GM18858 (cell line): ENCODE measurements around the gene PKD2.
"Not testable (repeated sequence)": the region's sequence is repeated elsewhere in the genome, so short reads cannot be mapped to it uniquely, and the experiment has no call there.

Source experiments
- ATAC-seq: cut with Tn5 transposase; IDR thresholded peaks from one replicate; pipeline ENCODE4 v1.9.1; 2021; ENCODE audit not compliant: unreplicated experiment

Gene PKD2

GRCh38 chr4:87985887-87986200 lies 21.6 kb upstream of the PKD2 start:
- no peak for ATAC-seq

GRCh38 chr4:87986508-87986907 lies 20.9 kb upstream of the PKD2 start:
- ATAC-seq = no peak

- no peak for ATAC-seq
Observed at GRCh38 chr4:87989765-87990164, 17.7 kb upstream of the PKD2 start.

- ATAC-seq = no peak
Observed at GRCh38 chr4:87995435-87995834, 12.0 kb upstream of the PKD2 start.

GRCh38 chr4:87999191-87999691 lies 8.2 kb upstream of the PKD2 start:
- ATAC-seq = not testable (repeated sequence)

GRCh38 chr4:88001871-88002270 lies 5.6 kb upstream of the PKD2 start:
- ATAC-seq = no peak

- no peak for ATAC-seq
Observed at GRCh38 chr4:88002786-88003185, 4.6 kb upstream of the PKD2 start.

DNA sequence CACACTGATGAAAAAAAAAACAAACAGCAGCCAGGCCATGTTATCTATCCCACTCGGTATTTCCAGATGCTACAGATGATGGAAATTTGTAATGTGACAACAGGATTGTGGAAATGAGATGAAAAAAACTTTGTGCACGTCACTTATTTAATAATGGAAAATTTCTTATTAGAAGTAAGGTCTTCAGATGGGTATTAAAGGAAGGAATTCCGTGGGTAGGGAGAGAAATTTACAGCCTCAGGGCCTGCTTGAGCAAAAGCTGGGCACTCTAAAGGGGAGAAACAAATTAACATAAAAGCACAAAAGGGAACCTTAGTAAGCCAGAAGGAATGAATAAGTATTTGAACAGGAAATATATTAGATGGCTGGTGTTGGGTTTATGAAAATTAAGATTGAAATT lies 4.2 kb upstream of the PKD2 start:
- no peak for ATAC-seq

- no peak for ATAC-seq
Observed at GRCh38 chr4:88005076-88005475, 2.4 kb upstream of the PKD2 start.

DNA sequence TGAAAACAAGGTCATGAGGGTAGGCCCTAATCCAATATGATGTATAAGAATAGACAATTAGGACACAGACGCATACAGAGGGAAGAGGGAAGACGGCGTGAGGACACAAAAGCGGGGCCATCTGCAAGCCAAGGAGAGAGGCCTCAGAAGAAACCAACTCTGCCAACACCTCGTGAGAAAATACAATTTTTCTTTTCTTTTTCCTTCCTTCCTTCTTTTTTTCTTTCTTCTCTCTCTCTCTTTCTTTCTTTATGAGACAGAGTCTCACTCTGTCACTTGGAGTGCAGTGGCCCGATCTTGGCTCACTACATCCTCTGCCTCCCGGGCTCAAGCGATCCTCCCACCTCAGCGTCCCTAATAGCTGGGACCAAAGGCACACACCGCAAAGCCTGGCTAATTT lies 1.5 kb upstream of the PKD2 start:
- ATAC-seq = no peak

- no peak for ATAC-seq
Observed at GRCh38 chr4:88006956-88007303, 505 bp upstream of the PKD2 start.

GRCh38 chr4:88008122-88008742 lies 797 bp downstream of the PKD2 start:
- peak; percentile 19 for ATAC-seq

DNA sequence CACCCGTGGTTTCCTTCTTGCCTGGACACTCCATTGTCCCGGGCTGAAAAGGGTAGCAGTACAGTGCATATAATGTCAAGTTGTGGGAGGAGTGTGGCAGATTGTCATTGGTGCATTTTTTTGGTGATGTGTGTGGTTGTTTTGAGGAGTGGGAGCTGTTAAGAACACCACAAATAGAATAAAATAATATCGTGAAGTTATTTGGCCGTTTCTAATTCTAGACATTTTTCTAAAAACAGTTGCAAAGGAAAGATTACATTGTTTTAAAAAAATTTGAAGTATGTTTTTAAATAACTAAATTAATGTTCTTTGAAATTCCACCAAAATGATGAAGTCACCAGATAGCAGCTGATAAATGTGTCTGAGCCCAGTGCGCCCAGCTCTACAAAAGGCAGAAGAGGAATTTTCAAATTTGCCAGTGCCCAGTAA lies 1.3 kb downstream of the PKD2 start:
- ATAC-seq = no peak

GRCh38 chr4:88009871-88010270 lies 2.4 kb downstream of the PKD2 start:
- ATAC-seq = no peak

GRCh38 chr4:88010966-88011365 lies 3.5 kb downstream of the PKD2 start:
- no peak for ATAC-seq

DNA sequence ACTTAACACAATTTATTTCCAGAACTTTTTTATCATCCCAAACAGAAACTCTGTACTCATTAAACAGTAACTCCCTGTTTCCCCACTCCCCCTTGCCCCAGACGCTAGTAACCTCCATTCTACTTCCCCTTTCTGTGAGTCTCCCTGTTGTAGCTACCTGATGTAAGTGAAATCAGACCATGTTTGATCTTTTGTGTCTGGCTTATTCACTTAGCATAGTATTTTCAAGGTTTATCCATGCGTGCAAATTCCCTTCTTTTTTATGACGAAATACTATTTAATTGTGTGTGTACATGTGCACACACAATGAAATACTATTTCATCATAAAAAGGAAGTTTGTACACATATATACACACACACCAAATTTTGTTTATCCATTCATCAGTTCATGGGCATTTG lies 5.2 kb downstream of the PKD2 start:
- ATAC-seq = peak; percentile 55

DNA sequence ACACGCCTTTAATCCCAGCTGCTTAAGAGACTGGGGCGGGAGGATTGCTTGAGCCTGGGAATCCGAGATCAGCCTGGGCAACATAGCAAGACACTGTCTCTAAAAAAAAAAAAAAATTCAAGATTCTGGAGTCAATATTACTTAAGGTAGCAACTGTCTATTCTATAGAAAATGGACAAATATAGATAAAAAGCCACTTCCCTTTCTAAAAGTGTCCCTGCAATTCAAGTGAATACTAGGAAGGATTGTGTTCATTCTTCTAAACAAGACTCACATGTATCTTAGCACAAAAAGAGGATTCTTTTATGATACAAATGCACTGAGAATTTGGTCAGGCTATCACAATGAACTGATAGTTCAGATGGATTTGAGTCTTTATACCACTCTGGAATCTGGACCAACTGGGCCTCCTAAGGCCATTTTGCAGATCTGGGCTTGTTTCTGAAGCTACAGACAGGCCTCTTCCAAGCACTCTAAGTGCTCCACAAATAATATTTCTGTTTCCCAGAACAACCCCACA lies 7.0 kb downstream of the PKD2 start:
- no peak for ATAC-seq

GRCh38 chr4:88015659-88016295 lies 8.3 kb downstream of the PKD2 start:
- no peak for ATAC-seq

GRCh38 chr4:88017516-88018297 lies 10.3 kb downstream of the PKD2 start:
- ATAC-seq = no peak

DNA sequence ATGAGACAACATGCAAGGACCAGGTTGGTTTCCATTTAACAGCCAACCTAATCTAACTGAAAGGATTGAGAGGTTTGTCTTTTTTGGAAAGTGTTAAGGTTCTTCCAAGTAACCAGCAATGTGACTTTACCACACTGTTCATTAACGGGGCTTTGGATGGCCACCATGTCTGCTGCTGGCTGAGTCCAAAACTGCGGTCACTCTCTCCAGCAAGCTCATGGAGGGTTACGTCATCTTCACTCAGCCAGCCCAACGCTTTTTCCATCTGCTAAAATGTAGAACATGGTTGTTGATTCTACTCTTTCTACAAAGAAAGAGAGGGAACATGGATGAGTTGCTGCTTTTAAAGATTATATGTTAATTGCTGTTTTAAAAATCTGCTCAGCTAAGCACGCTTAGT lies 11.0 kb downstream of the PKD2 start:
- no peak for ATAC-seq

GRCh38 chr4:88021824-88022223 lies 14.4 kb downstream of the PKD2 start:
- ATAC-seq = no peak

GRCh38 chr4:88022289-88022688 lies 14.9 kb downstream of the PKD2 start:
- no peak for ATAC-seq
